H1 (cell line): Measurements from ENCODE around the gene ZNRF3.

ENCODE experiments used
- BACH1 ChIP-seq: IDR thresholded peaks from 2 replicates; pipeline ENCODE4 v1.6.1; 2012; ENCODE audit warnings: low read length, improper control_type of control experiment
- BRCA1 ChIP-seq: IDR thresholded peaks from 2 replicates; pipeline ENCODE4 v1.6.1; 2012; ENCODE audit warnings: low read depth, low read length, improper control_type of control experiment
- CEBPB ChIP-seq: IDR thresholded peaks from 2 replicates; pipeline ENCODE4 v1.6.1; 2012; ENCODE audit warnings: low read depth, low read length
- CTCF ChIP-seq, 3 experiments: IDR thresholded peaks; 1 replicate in 2 of 3; 2 replicates in 1 of 3; pipeline versions ENCODE4 v1.5.1 to v1.6.1; 2011; ENCODE audit warnings: low read length in 3 of 3, mild to moderate bottlenecking in 3 of 3, inconsistent platforms in 2 of 3, low read depth in 1 of 3, moderate library complexity in 1 of 3; ENCODE audit not compliant: insufficient read depth in 1 of 3; ENCODE audit errors: control extremely low read depth in 1 of 3
- MAFK ChIP-seq: IDR thresholded peaks from 2 replicates; pipeline ENCODE4 v1.6.1; 2012; ENCODE audit warnings: low read depth, mild to moderate bottlenecking, improper control_type of control experiment, low read length
- YY1 ChIP-seq: IDR thresholded peaks from 2 replicates; pipeline ENCODE4 v1.6.1; 2011; ENCODE audit warnings: low read depth, mild to moderate bottlenecking, low read length
- TF ChIP-seq, protein P1 (sequence below): IDR thresholded peaks from 2 replicates; pipeline ENCODE4 v1.6.1; 2012; ENCODE audit warnings: inconsistent platforms

GRCh38 chr22:28962042-28962554, 78.7 kb downstream of the ZNRF3 start:
- TF ChIP-seq BRCA1 (no peak), MAFK (no peak), CTCF (IDR thresholded peaks at IDR 0.05; ENCODE audit: control extremely low read depth in 1 of 3, insufficient read depth in 1 of 3, low read depth in 1 of 3, low read length in 3 of 3) (no peak), YY1 (no peak), BACH1 (no peak), CEBPB (no peak)
- TF ChIP-seq, protein P1, sequence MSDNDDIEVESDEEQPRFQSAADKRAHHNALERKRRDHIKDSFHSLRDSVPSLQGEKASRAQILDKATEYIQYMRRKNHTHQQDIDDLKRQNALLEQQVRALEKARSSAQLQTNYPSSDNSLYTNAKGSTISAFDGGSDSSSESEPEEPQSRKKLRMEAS, result no peak
